GM12878 (cell line): ENCODE results near the gene EPB41. TPM values are rescaled to one million over a fixed set of nuclear protein-coding genes. Genes with fewer than 3 reads are reported as not detected.

ENCODE experiments used
- ATAC-seq: fragments of 200-7000 bp; cut with Tn5 transposase; 3 replicates; pipeline ENCODE4 v1.9.1; 2020; ENCODE audit warnings: mild to moderate bottlenecking, moderate library complexity
- BruUV-seq: library from RNA; stranded (reverse); fragments of 400-500 nt; replicated peaks from 2 replicates; lab custom pipeline; 2021; lab: Mats Ljungman, UMichigan
- CTCF ChIA-PET: fragments of 300-600 bp; sonication (Branson Sonifier 250); formaldehyde crosslinking; extraction: SDS; loops from one replicate; lab custom pipeline; 2021; ENCODE audit warnings: inconsistent platforms; lab: Yijun Ruan, JAX
- POLR2A ChIA-PET: fragments of 350-600 bp; formaldehyde crosslinking; extraction: SDS; loops from one replicate; lab custom pipeline; 2021; ENCODE audit warnings: inconsistent platforms; lab: Charles Lee
- RAD21 ChIA-PET: fragments of 300-600 bp; sonication (Branson Sonifier 250); formaldehyde crosslinking; loops from one replicate; lab custom pipeline; 2023; ENCODE audit warnings: antibody characterized with exemption; ENCODE audit not compliant: unreplicated experiment; lab: Charles Lee
- SMC1A ChIA-PET: fragments of 300-600 bp; sonication (Branson Sonifier 250); formaldehyde crosslinking; loops from one replicate; lab custom pipeline; 2023; ENCODE audit not compliant: unreplicated experiment, uncharacterized antibody; lab: Charles Lee
- DNase-seq: peaks from one replicate; pipeline ENCODE4 v3.0.0-alpha.2; 2011; ENCODE audit warnings: low read depth, low spot score
- FAIRE-seq: peaks from 3 replicates; lab custom pipeline; 2011; peaks lifted over from hg19 to GRCh38; lab: Jason Lieb, UNC
- H2AFZ ChIP-seq: 2 replicates; pipeline ENCODE4 v1.6.0; 2011; ENCODE audit warnings: low read depth, low read length, control low read depth; ENCODE audit not compliant: control insufficient read depth
- H3K27ac ChIP-seq: 2 replicates; pipeline ENCODE4 v1.5.1; 2011; ENCODE audit warnings: control low read depth; ENCODE audit not compliant: control insufficient read depth, insufficient read depth
- H3K27me3 ChIP-seq, 2 experiments: replicated peaks in 1 of 2; 2 replicates each; pipeline versions ENCODE4 v1.6.0 to v1.6.1; 2011; ENCODE audit warnings: low read length in 1 of 2; ENCODE audit not compliant: control insufficient read depth in 2 of 2, insufficient read depth in 2 of 2
- H3K36me3 ChIP-seq, 2 experiments: 2 replicates each; pipeline ENCODE4 v1.5.1; 2011; ENCODE audit warnings: low read length in 1 of 2; ENCODE audit not compliant: control insufficient read depth in 2 of 2, insufficient read depth in 2 of 2
- H3K4me1 ChIP-seq: 2 replicates; pipeline ENCODE4 v1.6.1; 2011; ENCODE audit warnings: mild to moderate bottlenecking, low read length, moderate library complexity, mixed read lengths; ENCODE audit not compliant: control insufficient read depth, insufficient read depth
- H3K4me2 ChIP-seq: 2 replicates; pipeline ENCODE4 v1.6.0; 2011; ENCODE audit warnings: control low read depth; ENCODE audit not compliant: control insufficient read depth, insufficient read depth
- H3K4me3 ChIP-seq: fragments of 200-600 bp; sonication (generic); 2 replicates; pipeline ENCODE4 v1.5.1; 2016
- H3K79me2 ChIP-seq: 2 replicates; pipeline ENCODE4 v1.6.0; 2011; ENCODE audit warnings: low read length; ENCODE audit not compliant: control insufficient read depth, insufficient read depth
- H3K9ac ChIP-seq: 2 replicates; pipeline ENCODE4 v1.8.0; 2011; ENCODE audit warnings: low read length, control low read depth, mixed read lengths; ENCODE audit not compliant: control insufficient read depth, insufficient read depth
- H3K9me3 ChIP-seq: replicated peaks from 3 replicates; pipeline ENCODE4 v1.5.1; 2011; ENCODE audit warnings: mild to moderate bottlenecking, low read length; ENCODE audit not compliant: control insufficient read depth, insufficient read depth
- H4K20me1 ChIP-seq: 2 replicates; pipeline ENCODE4 v1.6.0; 2011; ENCODE audit not compliant: control insufficient read depth, insufficient read depth
- CHD2 ChIP-seq: IDR thresholded peaks from 2 replicates; pipeline ENCODE4 v1.6.1; 2011; ENCODE audit warnings: low read depth, low read length, improper control_type of control experiment, borderline replicate concordance
- POU2F2 ChIP-seq: IDR thresholded peaks from 3 replicates; pipeline ENCODE4 v1.6.1; 2011; ENCODE audit warnings: low read depth, mild to moderate bottlenecking, low read length, borderline replicate concordance
- SIX5 ChIP-seq: IDR thresholded peaks from 2 replicates; pipeline ENCODE4 v1.6.1; 2011; ENCODE audit warnings: mild to moderate bottlenecking, low read depth, low read length, moderate library complexity; ENCODE audit not compliant: severe bottlenecking
- SUZ12 ChIP-seq: fragments of 200-600 bp; sonication (generic); IDR thresholded peaks from one replicate; pipeline ENCODE4 v1.6.1; 2018; ENCODE audit warnings: antibody characterized with exemption, mild to moderate bottlenecking; ENCODE audit not compliant: unreplicated experiment
- ZBTB4 ChIP-seq: fragments of 450-650 bp; formaldehyde crosslinking; IDR thresholded peaks from 2 replicates; pipeline ENCODE4 v1.4.0; 2022; ENCODE audit warnings: mild to moderate bottlenecking, moderate library complexity
- WGBS: methylation state at CpG from one replicate; pipeline ENCODE4 v1.1.6; 2016; ENCODE audit warnings: low lambda C conversion rate; ENCODE audit not compliant: insufficient replicate concordance, insufficient coverage; ENCODE audit errors: missing lambda C conversion rate; 5-methylcytosine and 5-hydroxymethylcytosine counted together
- in situ Hi-C: fragments of 300-500 bp; cut with MboI; formaldehyde crosslinking; loops from 9 replicates; pipeline ENCODE4 v1.14.3; 2018; ENCODE audit warnings: mixed read lengths
- intact Hi-C: fragments of 100-400 bp; cut with micrococcal nuclease; formaldehyde crosslinking; loops from one replicate; pipeline ENCODE4 v1.14.2; 2022; ENCODE audit not compliant: unreplicated experiment
- polyA plus RNA-seq, 11 experiments: library from polyadenylated mRNA; depleted of rRNA in 4 of 11; unstranded in 6 of 11; stranded (reverse) in 5 of 11; fragments of >200 nt; fragmentation: Nextera tagmentation in 4 of 11; fragmentation: Illumina TruSeq in 1 of 11; extraction: Ambion mirVana in 4 of 11; extraction: Trizol in 1 of 11; gene quantifications; 1 replicate in 1 of 11; 2 replicates in 10 of 11; pipeline versions ENCODE4 v1.2.1 to v1.2.3, GENCODE V29; 2011 to 2016; ENCODE audit warnings: inconsistent platforms in 2 of 11, missing spikeins in 2 of 11, low read depth in 1 of 11
- total RNA-seq, 4 experiments: library from RNA; depleted of rRNA in 3 of 4; stranded (reverse); fragments of >200 nt in 3 of 4; fragmentation: Illumina TruSeq in 1 of 4; extraction: Trizol in 1 of 4; gene quantifications; 2 replicates each; pipeline versions ENCODE4 v1.2.1 to v1.2.3, GENCODE V29; 2013 to 2021
- TF ChIP-seq, protein P1 (sequence below): IDR thresholded peaks from 2 replicates; pipeline ENCODE4 v1.6.1; 2011; ENCODE audit warnings: borderline replicate concordance, low read depth, mild to moderate bottlenecking, moderate library complexity, low read length; ENCODE audit not compliant: insufficient read depth, poor library complexity, severe bottlenecking

Gene EPB41
- total and polyA plus RNA-seq, 10 of the 15 experiments (the other 5 are each of a cell fraction or from before 2014, with no cell fraction given) = 1.1 to 77.6 (median 58.8) TPM

DNA sequence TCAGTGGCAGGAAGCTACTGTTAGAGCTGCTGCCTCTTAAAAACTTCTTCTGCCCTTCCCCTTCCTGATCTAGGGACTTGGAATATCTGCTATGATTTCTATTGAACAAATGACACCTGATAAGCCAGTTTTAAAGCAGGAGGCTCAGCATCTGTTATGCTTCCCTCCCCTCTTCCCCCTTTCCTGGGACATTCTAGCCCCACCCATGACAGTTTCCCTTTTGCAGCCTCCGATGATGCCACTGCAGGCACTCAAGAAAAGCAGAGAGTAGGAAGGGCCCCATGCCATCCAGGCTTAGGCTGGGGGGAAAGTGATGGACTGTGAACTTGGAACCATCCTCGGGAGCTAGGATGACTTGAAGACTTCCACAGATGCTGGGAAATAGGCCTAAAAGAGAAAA lies 15.1 kb upstream of the EPB41 start:
- Histone ChIP-seq H3K79me2 (no peaks in the 10 kb centered on the region), H3K9me3 (no peaks in the 10 kb centered on the region; the same call in 2 of the 3 replicates), H3K9ac (no peak overlapping the region), H3K4me1 (no peaks in the 10 kb centered on the region), H3K4me3 (no peak overlapping the region), H3K4me2 (no peak overlapping the region), H3K27ac (no peak overlapping the region), H4K20me1 (no peaks in the 10 kb centered on the region), H3K27me3 (no peaks in the 10 kb centered on the region), H3K36me3 (no peaks in the 10 kb centered on the region), H2AFZ (no peak overlapping the region)
- no peak for ATAC-seq
- in situ Hi-C loops (no loop called here), intact Hi-C loops (no loop called here)
- ChIA-PET RAD21 (interaction anchor here (0.8 to 1.1 kb wide), 4 partner anchors 15 to 28 kb away, joined by 3 to 4 read pairs (median 3); partner anchors contain the start of gene EPB41), SMC1A (interaction anchor here (1.2 to 2.9 kb wide), 5 partner anchors 9 to 134 kb away, joined by 3 to 15 read pairs (median 5); no protein-coding TSS in a partner anchor), CTCF (interaction anchor here (1.0 to 3.7 kb wide), 6 partner anchors 8 to 134 kb away, joined by 3 to 17 read pairs (median 4); no protein-coding TSS in a partner anchor), POLR2A (interaction anchor here (0.6 kb wide), 1 partner anchor 22 kb away, joined by 3 read pairs; no protein-coding TSS in a partner anchor)
- no TSS peak for BruUV-seq
- TF ChIP-seq CHD2 (no peak), SUZ12 (no peak), SIX5 (no peak)
- no peak for FAIRE-seq
- WGBS = 42% methylated on average over 2 of the region's 2 CpGs
- no peak for DNase-seq

DNA sequence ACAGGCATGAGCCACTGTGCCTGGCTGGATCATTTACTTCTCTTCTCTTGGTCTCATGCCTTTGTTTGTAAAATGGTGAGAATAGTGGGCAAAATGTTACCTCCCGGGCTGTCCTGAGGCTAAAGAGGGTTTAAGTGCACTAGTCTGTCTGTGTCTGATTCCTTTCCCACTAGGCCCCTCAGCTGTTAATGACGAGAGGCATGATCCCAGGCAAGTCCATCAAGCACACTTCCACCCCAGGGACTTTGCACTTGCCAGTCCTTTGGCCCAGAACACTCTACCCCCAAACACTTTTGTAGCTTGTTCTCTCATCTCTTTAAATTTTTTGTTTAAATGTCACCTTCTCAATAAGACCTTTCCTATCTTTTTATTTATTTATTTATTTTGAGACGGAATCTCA lies 13.8 kb upstream of the EPB41 start:
- no TSS peak for BruUV-seq
- Histone ChIP-seq H3K27ac (no peak overlapping the region), H3K4me3 (no peak overlapping the region), H2AFZ (no peak overlapping the region), H3K9me3 (no peaks in the 10 kb centered on the region; the same call in 2 of the 3 replicates), H3K36me3 (no peaks in the 10 kb centered on the region), H3K79me2 (no peaks in the 10 kb centered on the region), H3K4me2 (no peak overlapping the region), H3K27me3 (no peaks in the 10 kb centered on the region), H4K20me1 (no peaks in the 10 kb centered on the region), H3K4me1 (no peaks in the 10 kb centered on the region), H3K9ac (no peak overlapping the region)
- ChIA-PET CTCF (interaction anchor here (0.7 to 3.7 kb wide), 7 partner anchors 10 to 302 kb away, joined by 3 to 17 read pairs (median 3); no protein-coding TSS in a partner anchor), SMC1A (interaction anchor here (1.1 to 2.9 kb wide), 7 partner anchors 8 to 133 kb away, joined by 3 to 15 read pairs (median 5); no protein-coding TSS in a partner anchor), POLR2A (interaction anchor here (0.7 to 1.2 kb wide), 3 partner anchors 9 to 282 kb away, joined by 3 to 5 read pairs (median 3); partner anchors contain the start of genes EPB41 and SRSF4), RAD21 (interaction anchor here (1.1 kb wide), 1 partner anchor 21 kb away, joined by 3 read pairs; no protein-coding TSS in a partner anchor)
- TF ChIP-seq, protein P1, sequence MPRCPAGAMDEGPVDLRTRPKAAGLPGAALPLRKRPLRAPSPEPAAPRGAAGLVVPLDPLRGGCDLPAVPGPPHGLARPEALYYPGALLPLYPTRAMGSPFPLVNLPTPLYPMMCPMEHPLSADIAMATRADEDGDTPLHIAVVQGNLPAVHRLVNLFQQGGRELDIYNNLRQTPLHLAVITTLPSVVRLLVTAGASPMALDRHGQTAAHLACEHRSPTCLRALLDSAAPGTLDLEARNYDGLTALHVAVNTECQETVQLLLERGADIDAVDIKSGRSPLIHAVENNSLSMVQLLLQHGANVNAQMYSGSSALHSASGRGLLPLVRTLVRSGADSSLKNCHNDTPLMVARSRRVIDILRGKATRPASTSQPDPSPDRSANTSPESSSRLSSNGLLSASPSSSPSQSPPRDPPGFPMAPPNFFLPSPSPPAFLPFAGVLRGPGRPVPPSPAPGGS = no peak
- no peak for TF ChIP-seq POU2F2
- TF ChIP-seq ZBTB4 (CRISPR knock-in tag) = no peak
- in situ Hi-C loops = no loop called here
- ATAC-seq = no peak
- no peak for FAIRE-seq
- 69% methylated on average over 3 of the region's 3 CpGs for WGBS
- intact Hi-C loops = no loop called here
- DNase-seq = no peak
